ENCODE data around the gene HMX1. TPM values are rescaled to one million over a fixed set of nuclear protein-coding genes. Genes with fewer than 3 reads are reported as not detected.

Gene HMX1
- total and polyA plus RNA-seq, 9 donors: not detected

DNA sequence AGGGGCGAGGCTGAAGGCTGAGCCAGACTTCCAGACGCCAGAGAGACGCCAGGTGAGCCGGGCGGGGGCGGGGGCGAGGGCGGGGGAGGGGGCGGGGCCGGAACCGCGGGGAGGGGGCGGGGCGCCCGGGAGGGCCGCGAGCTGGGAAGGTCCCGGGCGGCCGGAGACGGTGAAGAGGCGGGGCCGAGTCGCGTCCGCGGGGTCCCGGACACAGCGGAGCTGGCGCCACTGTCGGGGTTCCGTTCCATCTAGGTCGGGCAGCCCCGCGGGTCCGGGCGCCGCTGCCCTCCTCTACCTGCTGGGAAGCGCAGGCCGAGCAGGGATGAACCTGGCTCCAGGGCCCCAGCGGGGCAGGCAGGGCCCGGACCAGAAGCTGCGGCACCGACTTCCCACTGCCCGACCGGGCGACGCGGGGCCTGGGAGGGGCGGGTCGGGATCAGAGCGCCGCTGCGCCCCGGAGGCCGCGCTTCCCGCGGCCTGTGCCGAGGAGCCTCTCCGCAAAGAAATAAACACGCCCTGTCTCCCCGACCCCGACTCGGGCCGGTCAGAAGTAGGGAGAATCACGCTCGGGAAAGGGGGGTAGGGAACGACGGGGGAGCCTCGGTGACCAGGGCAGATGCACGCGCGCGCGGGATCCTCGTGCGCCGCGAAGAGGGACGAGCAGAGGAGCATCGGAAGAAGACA, 10.6 kb downstream of the HMX1 start:
- H3K27me3 ChIP-seq: no peaks in the 10 kb centered on the region
- 1 to 2% (median 1%) methylated on average over 63 to 82 of the region's 82 CpGs for WGBS, 3 donors
- H3K4me1 ChIP-seq (ENCODE audit: insufficient read depth): peaks cover 1% of the 10 kb centered on the region
- intact Hi-C loops (cut with DNase I): no loop called here
- no peak for DNase-seq
- no peak overlapping the region for H3K4me3 ChIP-seq
- TF ChIP-seq POLR2A (IDR thresholded peaks at IDR 0.05): no peak
- TF ChIP-seq EP300 (IDR thresholded peaks at IDR 0.05): no peak
- TF ChIP-seq, protein P1, sequence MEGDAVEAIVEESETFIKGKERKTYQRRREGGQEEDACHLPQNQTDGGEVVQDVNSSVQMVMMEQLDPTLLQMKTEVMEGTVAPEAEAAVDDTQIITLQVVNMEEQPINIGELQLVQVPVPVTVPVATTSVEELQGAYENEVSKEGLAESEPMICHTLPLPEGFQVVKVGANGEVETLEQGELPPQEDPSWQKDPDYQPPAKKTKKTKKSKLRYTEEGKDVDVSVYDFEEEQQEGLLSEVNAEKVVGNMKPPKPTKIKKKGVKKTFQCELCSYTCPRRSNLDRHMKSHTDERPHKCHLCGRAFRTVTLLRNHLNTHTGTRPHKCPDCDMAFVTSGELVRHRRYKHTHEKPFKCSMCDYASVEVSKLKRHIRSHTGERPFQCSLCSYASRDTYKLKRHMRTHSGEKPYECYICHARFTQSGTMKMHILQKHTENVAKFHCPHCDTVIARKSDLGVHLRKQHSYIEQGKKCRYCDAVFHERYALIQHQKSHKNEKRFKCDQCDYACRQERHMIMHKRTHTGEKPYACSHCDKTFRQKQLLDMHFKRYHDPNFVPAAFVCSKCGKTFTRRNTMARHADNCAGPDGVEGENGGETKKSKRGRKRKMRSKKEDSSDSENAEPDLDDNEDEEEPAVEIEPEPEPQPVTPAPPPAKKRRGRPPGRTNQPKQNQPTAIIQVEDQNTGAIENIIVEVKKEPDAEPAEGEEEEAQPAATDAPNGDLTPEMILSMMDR (IDR thresholded peaks at IDR 0.05): no peak
- H3K36me3 ChIP-seq: no peaks in the 10 kb centered on the region
- no peak overlapping the region for H3K27ac ChIP-seq
- H3K9me3 ChIP-seq: no peaks in the 10 kb centered on the region

DNA sequence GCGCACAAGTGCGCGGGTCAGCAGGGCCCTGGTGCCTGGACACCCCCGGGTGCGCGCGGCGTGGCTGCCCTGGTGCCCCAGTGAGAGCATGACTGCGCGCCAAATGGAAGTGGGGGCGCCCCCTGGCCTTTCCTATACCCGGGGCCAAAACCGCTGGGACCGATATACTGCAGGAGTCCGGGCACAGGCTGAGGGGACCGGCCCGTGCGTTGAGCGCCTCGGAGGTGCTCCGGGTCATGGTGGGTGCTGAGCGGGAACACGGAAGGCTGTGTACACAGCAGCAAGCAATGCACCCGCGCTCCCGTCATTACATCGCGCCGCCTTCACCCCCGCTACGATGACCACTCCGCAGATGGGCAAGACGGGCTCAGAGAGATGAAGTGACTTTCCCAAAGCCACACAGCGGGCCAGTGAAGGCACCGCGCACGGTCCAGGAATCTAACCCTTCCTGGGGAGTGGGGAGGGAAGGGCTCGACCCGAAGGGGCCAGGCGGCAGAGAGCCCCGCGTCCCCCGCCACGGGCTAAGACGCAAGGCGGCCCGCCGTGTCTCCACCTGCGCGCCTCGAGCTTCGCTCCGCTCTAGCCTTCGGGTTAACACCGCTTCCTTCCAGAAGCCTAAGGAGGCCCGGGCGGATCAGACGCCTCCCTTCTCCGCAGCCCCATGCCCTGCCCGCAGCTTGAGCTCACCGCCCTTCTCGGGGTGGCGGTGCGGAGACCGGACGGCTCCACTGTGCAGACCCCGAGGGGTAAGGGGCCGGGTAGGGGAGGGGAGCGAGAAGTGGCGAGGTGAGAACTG, 11.3 kb downstream of the HMX1 start:
- TF ChIP-seq POLR2A (IDR thresholded peaks at IDR 0.05) (no peak), EP300 (IDR thresholded peaks at IDR 0.05) (no peak)
- TF ChIP-seq, protein P1 (IDR thresholded peaks at IDR 0.05): no peak
- intact Hi-C loops (cut with DNase I): no loop called here
- no peaks in the 10 kb centered on the region for H3K27me3 ChIP-seq

DNA sequence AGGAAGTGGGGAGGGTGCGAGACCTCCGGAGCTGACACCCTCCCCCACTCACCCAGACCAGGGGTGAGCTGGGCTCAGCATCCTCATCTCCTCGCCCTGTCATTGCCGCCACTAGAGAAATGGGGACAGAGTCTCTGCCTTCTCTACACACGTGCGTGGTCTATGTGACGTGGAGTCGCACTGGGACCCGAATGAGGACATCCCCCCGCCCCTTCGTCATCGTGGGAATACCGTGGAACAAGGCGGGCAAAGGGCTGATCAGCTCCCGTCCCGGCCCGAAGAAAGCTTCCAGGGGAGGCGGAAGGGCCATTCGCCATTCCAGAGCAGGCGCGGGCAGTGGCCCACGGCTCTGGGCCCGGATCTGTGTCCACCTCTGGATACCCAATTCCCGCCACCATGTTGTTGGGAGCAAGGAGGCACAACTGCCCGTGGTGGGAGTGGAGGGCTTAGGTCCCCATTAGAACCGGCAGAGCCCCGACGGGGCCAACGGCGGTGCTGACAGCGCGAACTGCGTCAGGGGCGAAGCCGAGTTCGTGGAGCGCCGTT, 12.0 kb downstream of the HMX1 start:
- no peak overlapping the region for H3K27ac ChIP-seq
- H3K36me3 ChIP-seq: no peaks in the 10 kb centered on the region
- intact Hi-C loops (cut with DNase I): no loop called here
- TF ChIP-seq, protein P1 (IDR thresholded peaks at IDR 0.05): no peak
- TF ChIP-seq EP300 (IDR thresholded peaks at IDR 0.05) (no peak), POLR2A (IDR thresholded peaks at IDR 0.05) (no peak)
- H3K27me3 ChIP-seq: no peaks in the 10 kb centered on the region
- peaks cover 1% of the 10 kb centered on the region for H3K4me1 ChIP-seq (ENCODE audit: insufficient read depth)
- H3K4me3 ChIP-seq: no peak overlapping the region
- DNase-seq: no peak
- H3K9me3 ChIP-seq: no peaks in the 10 kb centered on the region
- WGBS, 3 donors: 1 to 3% (median 2%) methylated on average over 21 to 38 of the region's 38 CpGs

More for the DNA sequence above, 11.3 kb downstream of the HMX1 start:
- Histone ChIP-seq H3K36me3 (no peaks in the 10 kb centered on the region), H3K9me3 (no peaks in the 10 kb centered on the region), H3K4me3 (no peak overlapping the region), H3K4me1 (ENCODE audit: insufficient read depth) (peaks cover 1% of the 10 kb centered on the region), H3K27ac (no peak overlapping the region)
- no peak for DNase-seq
- WGBS, 3 donors: 1 to 6% (median 2%) methylated on average over 50 to 70 of the region's 70 CpGs

DNA sequence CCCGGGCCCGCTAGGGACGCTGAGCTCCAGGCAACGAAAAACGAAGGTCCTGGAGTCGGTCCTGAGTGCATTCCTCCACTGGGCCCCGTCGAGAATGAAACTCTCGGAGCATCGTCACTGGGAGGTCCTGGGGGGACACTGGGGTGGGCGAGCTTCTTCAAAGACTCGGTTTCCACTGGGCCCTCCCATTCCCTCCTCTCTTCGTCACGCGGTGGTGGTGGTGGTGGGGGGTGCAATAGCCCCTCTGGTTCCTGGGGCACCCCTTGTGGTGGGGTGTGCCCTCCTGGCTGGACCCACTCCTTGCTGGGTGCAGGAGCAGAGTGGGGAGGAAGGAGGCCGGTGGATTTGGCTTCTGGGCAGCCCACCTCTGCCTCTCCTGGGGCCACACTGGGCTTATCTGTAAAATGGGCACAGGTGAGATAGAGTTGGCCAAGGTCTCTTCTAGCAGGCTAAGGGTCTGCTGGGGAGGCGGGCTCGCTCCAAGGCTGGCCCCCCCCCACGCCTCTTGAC, 12.9 kb downstream of the HMX1 start:
- TF ChIP-seq POLR2A (IDR thresholded peaks at IDR 0.05): no peak
- TF ChIP-seq, protein P1 (IDR thresholded peaks at IDR 0.05): no peak
- TF ChIP-seq EP300 (IDR thresholded peaks at IDR 0.05): no peak
- no peaks in the 10 kb centered on the region for H3K36me3 ChIP-seq
- no peaks in the 10 kb centered on the region for H3K27me3 ChIP-seq
- no peak overlapping the region for H3K4me3 ChIP-seq
- H3K4me1 ChIP-seq (ENCODE audit: insufficient read depth): peaks cover 1% of the 10 kb centered on the region
- H3K27ac ChIP-seq: no peak overlapping the region
- 2 to 3% (median 2%) methylated on average over 19 of the region's 19 CpGs for WGBS, 3 donors
- no peaks in the 10 kb centered on the region for H3K9me3 ChIP-seq
- DNase-seq: no peak
- intact Hi-C loops (cut with DNase I): no loop called here
